ENCODE measurements around the gene SENP8.

SENP8 gene

GRCh38 chr15:72113347-72114031 is 4.7 kb upstream of the SENP8 start:
- DNase-seq, result no peak

GRCh38 chr15:72116731-72117485 is 1.3 kb upstream of the SENP8 start:
- peak in 1 of 2 donors; percentile 8 for DNase-seq

- peak; percentile 69 to 75 for DNase-seq
These were observed 652 bp upstream of the SENP8 start for GRCh38 chr15:72117486-72118016.

GRCh38 chr15:72124218-72124617 is 6.0 kb downstream of the SENP8 start:
- DNase-seq, result no peak

GRCh38 chr15:72127724-72128322 is 9.6 kb downstream of the SENP8 start:
- DNase-seq, result no peak

- DNase-seq, result no peak
These were observed 10.2 kb downstream of the SENP8 start for GRCh38 chr15:72128359-72128758.

GRCh38 chr15:72130272-72130671 is 12.1 kb downstream of the SENP8 start:
- no peak for DNase-seq

- DNase-seq, result no peak
These were observed 13.7 kb downstream of the SENP8 start for GRCh38 chr15:72131922-72132321.

- DNase-seq, result no peak
These were observed 15.0 kb downstream of the SENP8 start for GRCh38 chr15:72133211-72133610.

GRCh38 chr15:72135719-72136118 is 17.5 kb downstream of the SENP8 start:
- DNase-seq, result no peak

- DNase-seq, result no peak
These were observed 18.2 kb downstream of the SENP8 start for GRCh38 chr15:72136170-72137051.

GRCh38 chr15:72139667-72140066 is 21.5 kb downstream of the SENP8 start:
- no peak for DNase-seq

GRCh38 chr15:72140088-72140487 is 21.9 kb downstream of the SENP8 start:
- no peak for DNase-seq

- DNase-seq, result no peak
These were observed 23.2 kb downstream of the SENP8 start for GRCh38 chr15:72141171-72142084.

- no peak for DNase-seq
These were observed 28.0 kb downstream of the SENP8 start for GRCh38 chr15:72146221-72146620.

GRCh38 chr15:72146934-72147333 is 28.7 kb downstream of the SENP8 start:
- DNase-seq, result no peak

- DNase-seq, result peak; percentile 34 to 38
These were observed 29.2 kb downstream of the SENP8 start for GRCh38 chr15:72147418-72147817.

- no peak for DNase-seq
These were observed 35.2 kb downstream of the SENP8 start for GRCh38 chr15:72153269-72154000.

- no peak for DNase-seq
These were observed 36.1 kb downstream of the SENP8 start for GRCh38 chr15:72154316-72154715.

GRCh38 chr15:72155003-72155621 is 36.9 kb downstream of the SENP8 start:
- peak in 1 of 2 donors; percentile 25 for DNase-seq
